Testis (tissue), 3 donors: ENCODE measurements around the gene MLXIP. TPM values are rescaled to one million over a fixed set of nuclear protein-coding genes. Genes with fewer than 3 reads are reported as not detected.

Source experiments
- DNase-seq: peaks from one replicate; pipeline ENCODE4 v3.0.0-alpha.2; 2019
- H3K27ac ChIP-seq, 2 donors: fragments of 200-600 bp; sonication (generic); one replicate each; pipeline ENCODE4 v1.5.1; 2019
- H3K27me3 ChIP-seq: fragments of 200-600 bp; sonication (generic); one replicate; pipeline ENCODE4 v1.5.1; 2019
- H3K36me3 ChIP-seq: fragments of 200-600 bp; sonication (generic); one replicate; pipeline ENCODE4 v1.5.1; 2017; ENCODE audit warnings: low read depth; ENCODE audit errors: missing control alignments
- H3K4me1 ChIP-seq: fragments of 200-600 bp; sonication (generic); one replicate; pipeline ENCODE4 v1.5.1; 2019
- H3K4me3 ChIP-seq, 2 donors: fragments of 200-600 bp; sonication (generic); one replicate each; pipeline ENCODE4 v1.5.1; 2017 to 2019
- H3K9me3 ChIP-seq: fragments of 200-600 bp; sonication (generic); one replicate; pipeline ENCODE4 v1.5.1; 2017
- CTCF ChIP-seq, 3 experiments: fragments of 450-650 bp in 2 of 3; fragments of 200-600 bp in 1 of 3; sonication (generic) in 1 of 3; IDR thresholded peaks; one replicate each; pipeline ENCODE4 v1.5.1; 2016 to 2019; ENCODE audit warnings: antibody characterized with exemption in 3 of 3, mild to moderate bottlenecking in 2 of 3, moderate library complexity in 1 of 3
- POLR2A ChIP-seq: fragments of 450-650 bp; IDR thresholded peaks from one replicate; pipeline ENCODE4 v1.6.1; 2017; ENCODE audit warnings: antibody characterized with exemption, mild to moderate bottlenecking, moderate library complexity
- WGBS, 2 donors: methylation state at CpG; one replicate each; pipeline ENCODE4 v1.1.5; 2018; 5-methylcytosine and 5-hydroxymethylcytosine counted together
- intact Hi-C: fragments of 100-400 bp; cut with DNase I; formaldehyde crosslinking; loops from one replicate; pipeline ENCODE4 v1.15.1; 2023; ENCODE audit warnings: low total_unique reads
- polyA plus RNA-seq: library from polyadenylated mRNA; stranded (reverse); fragments of 350-450 nt; fragmentation: Illumina TruSeq; extraction: RNeasy Lipid Tissue Mini Kit (QIAGEN cat#74804); gene quantifications from one replicate; pipeline ENCODE4 v1.2.3, GENCODE V29; 2014; ENCODE audit warnings: low read depth, low replicate concordance; ENCODE audit not compliant: insufficient read depth
- total RNA-seq, 2 donors: library from RNA; depleted of rRNA; stranded (reverse); fragments of >200 nt; gene quantifications; one replicate each; pipeline ENCODE4 v1.2.3, GENCODE V29; 2016

Gene MLXIP
- total and polyA plus RNA-seq, 3 donors from 2014 or later, result 39.9 to 67.9 (median 61.2) TPM

- H3K36me3 ChIP-seq, result no peaks in the 10 kb centered on the region
- intact Hi-C loops, result no loop called here
Measured at GRCh38 chr12:122048151-122048550, 30.4 kb upstream of the MLXIP start.

GRCh38 chr12:122049827-122050226 is 28.7 kb upstream of the MLXIP start:
- intact Hi-C loops, result loop anchor here (5.0 kb wide), 1 partner anchor 72 kb away; no protein-coding TSS in a partner anchor
- H3K27ac ChIP-seq, result no peak overlapping the region
- no peaks in the 10 kb centered on the region for H3K27me3 ChIP-seq

More at GRCh38 chr12:122048151-122048550, 30.4 kb upstream of the MLXIP start:
- H3K4me1 ChIP-seq, result peaks cover 9% of the 10 kb centered on the region
- no peaks in the 10 kb centered on the region for H3K27me3 ChIP-seq
- H3K9me3 ChIP-seq, result no peaks in the 10 kb centered on the region
- WGBS, 2 donors, result 91 to 94% methylated on average over 8 of the region's 8 CpGs
- TF ChIP-seq POLR2A (no peak), CTCF (IDR thresholded peaks at IDR 0.05) (no peak)
- no peak for DNase-seq
- H3K27ac ChIP-seq, result no peak overlapping the region
- no peak overlapping the region for H3K4me3 ChIP-seq

GRCh38 chr12:122050706-122051105 is 27.9 kb upstream of the MLXIP start:
- 73 to 76% methylated on average over 20 of the region's 20 CpGs for WGBS, 2 donors
- H3K4me1 ChIP-seq, result peaks cover 15% of the 10 kb centered on the region
- no peaks in the 10 kb centered on the region for H3K27me3 ChIP-seq
- intact Hi-C loops, result loop anchor here (5.0 kb wide), 1 partner anchor 72 kb away; no protein-coding TSS in a partner anchor
- peak overlapping the region in 1 of 2 donors; percentile 23 for H3K27ac ChIP-seq
- DNase-seq, result no peak
- H3K9me3 ChIP-seq, result no peaks in the 10 kb centered on the region
- H3K4me3 ChIP-seq, result no peak overlapping the region
- H3K36me3 ChIP-seq, result no peaks in the 10 kb centered on the region
- TF ChIP-seq CTCF (IDR thresholded peaks at IDR 0.05), result no peak

More at GRCh38 chr12:122049827-122050226, 28.7 kb upstream of the MLXIP start:
- Histone ChIP-seq H3K4me3 (no peak overlapping the region), H3K36me3 (no peaks in the 10 kb centered on the region), H3K9me3 (no peaks in the 10 kb centered on the region), H3K4me1 (peaks cover 15% of the 10 kb centered on the region)
- WGBS, 2 donors, result 92 to 96% methylated on average over 7 to 9 of the region's 9 CpGs
- no peak for TF ChIP-seq POLR2A
- no peak for TF ChIP-seq CTCF (IDR thresholded peaks at IDR 0.05)
- no peak for DNase-seq

GRCh38 chr12:122051231-122051876 is 27.2 kb upstream of the MLXIP start:
- peaks cover 15% of the 10 kb centered on the region for H3K4me1 ChIP-seq
- no peak for DNase-seq
- no peaks in the 10 kb centered on the region for H3K9me3 ChIP-seq
- no peaks in the 10 kb centered on the region for H3K36me3 ChIP-seq
- H3K4me3 ChIP-seq, result no peak overlapping the region
- H3K27me3 ChIP-seq, result no peaks in the 10 kb centered on the region
- 30 to 49% methylated on average over 7 to 14 of the region's 14 CpGs for WGBS, 2 donors
- peak overlapping the region in 1 of 2 donors; percentile 23 for H3K27ac ChIP-seq
- no peak for TF ChIP-seq CTCF (IDR thresholded peaks at IDR 0.05)
- TF ChIP-seq POLR2A, result no peak
- intact Hi-C loops, result loop anchor here (5.0 kb wide), 1 partner anchor 71 kb away; no protein-coding TSS in a partner anchor

GRCh38 chr12:122052285-122052684 is 26.3 kb upstream of the MLXIP start:
- Histone ChIP-seq H3K27ac (no peak overlapping the region), H3K4me1 (peaks cover 15% of the 10 kb centered on the region), H3K9me3 (no peaks in the 10 kb centered on the region), H3K4me3 (no peak overlapping the region), H3K27me3 (no peaks in the 10 kb centered on the region), H3K36me3 (no peaks in the 10 kb centered on the region)
- WGBS, 2 donors, result 86 to 88% methylated on average over 2 of the region's 2 CpGs
- intact Hi-C loops, result loop anchor here (5.0 kb wide), 1 partner anchor 70 kb away; no protein-coding TSS in a partner anchor
- DNase-seq, result no peak
- no peak for TF ChIP-seq CTCF (IDR thresholded peaks at IDR 0.05)
- TF ChIP-seq POLR2A, result no peak
